BLaER1 (cell line): Measurements from ENCODE around the gene TSC22D4.
A peak's percentile ranks its signal among the peaks of the same experiment; 100 is the strongest.

Source experiments
- H3K27ac ChIP-seq: shearing (Covaris generic); formaldehyde crosslinking; 2 replicates; pipeline ENCODE4 v1.8.1; 2022
- H3K27me3 ChIP-seq: shearing (Covaris generic); formaldehyde crosslinking; 2 replicates; pipeline ENCODE4 v1.8.1; 2022
- H3K36me3 ChIP-seq: shearing (Covaris generic); formaldehyde crosslinking; 2 replicates; pipeline ENCODE4 v1.8.1; 2022
- H3K4me1 ChIP-seq: shearing (Covaris generic); formaldehyde crosslinking; 2 replicates; pipeline ENCODE4 v1.8.1; 2022
- H3K4me2 ChIP-seq: shearing (Covaris generic); formaldehyde crosslinking; 2 replicates; pipeline ENCODE4 v1.8.1; 2022
- H3K4me3 ChIP-seq: shearing (Covaris generic); formaldehyde crosslinking; 2 replicates; pipeline ENCODE4 v1.8.1; 2022
- H3K9ac ChIP-seq: shearing (Covaris generic); formaldehyde crosslinking; 2 replicates; pipeline ENCODE4 v1.8.1; 2022
- H3K9me3 ChIP-seq: shearing (Covaris generic); formaldehyde crosslinking; 2 replicates; pipeline ENCODE4 v1.8.1; 2022
- H4K20me1 ChIP-seq: shearing (Covaris generic); formaldehyde crosslinking; 2 replicates; pipeline ENCODE4 v1.8.1; 2022
- Cebpa-rat ChIP-seq: shearing (Covaris generic); IDR thresholded peaks from 2 replicates; pipeline ENCODE4 v1.8.1; 2022

The TSC22D4 gene

DNA sequence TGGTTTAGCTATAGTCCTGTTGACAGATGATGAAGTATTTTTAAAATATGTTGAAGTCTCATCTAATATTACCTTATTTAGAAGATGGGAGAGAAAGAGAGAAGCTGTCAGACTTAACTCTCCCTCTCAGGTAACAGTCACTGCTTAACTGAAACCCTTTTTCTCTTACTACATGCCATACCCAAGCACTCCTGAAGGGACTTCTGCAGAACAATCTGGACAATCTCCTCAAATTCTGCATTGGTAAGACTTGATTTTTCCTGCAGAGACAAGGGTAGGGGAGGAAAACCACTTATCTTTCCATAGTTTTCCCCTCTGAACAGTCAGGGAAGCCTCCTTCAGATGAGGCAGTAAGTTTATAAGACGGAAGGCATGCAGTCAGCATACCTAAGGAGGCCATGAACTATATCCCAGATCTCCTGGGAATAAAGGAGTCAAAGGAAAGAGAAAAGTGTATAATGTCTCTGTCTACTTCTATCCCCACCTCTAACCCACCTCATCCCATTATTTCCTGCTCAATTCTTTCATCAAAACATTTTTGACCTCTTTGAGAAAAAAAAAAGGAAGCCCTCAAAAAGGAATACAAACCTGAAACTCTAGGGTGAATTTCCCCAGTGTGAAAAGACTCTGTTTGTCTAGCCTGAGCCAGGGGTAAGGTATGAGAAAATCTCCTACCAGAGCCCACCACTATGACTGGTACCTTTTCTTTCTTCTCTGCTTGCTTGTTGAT is 59.9 kb downstream of the TSC22D4 start:
- Histone ChIP-seq H4K20me1 (no peaks in the 10 kb centered on the region), H3K27ac (no peak overlapping the region), H3K9ac (peak overlapping the region; percentile 8; the same call in 1 of the 2 replicates), H3K27me3 (no peaks in the 10 kb centered on the region), H3K9me3 (no peaks in the 10 kb centered on the region), H3K4me2 (peak overlapping the region; percentile 1; the same call in 1 of the 2 replicates), H3K36me3 (no peaks in the 10 kb centered on the region), H3K4me1 (peaks cover 10% of the 10 kb centered on the region), H3K4me3 (no peak overlapping the region)
- no peak for TF ChIP-seq Cebpa-rat
